Fibroblast of lung (primary cell): ENCODE measurements around the gene RAB40B.

Experiments used
- EZH2 ChIP-seq: IDR thresholded peaks from 2 replicates; pipeline ENCODE4 v1.5.1; 2012; ENCODE audit warnings: low read length, control low read depth, mild to moderate bottlenecking; ENCODE audit errors: missing control alignments
- TF ChIP-seq, protein P1 (sequence below), 2 donors: IDR thresholded peaks in 1 of 2; conservative IDR thresholded peaks in 1 of 2; 1 replicate in 1 of 2; 2 replicates in 1 of 2; pipeline ENCODE4 v1.5.1; 2011 to 2012; ENCODE audit warnings: low read length in 2 of 2, control low read depth in 1 of 2, inconsistent platforms in 1 of 2, low read depth in 1 of 2, mild to moderate bottlenecking in 1 of 2

DNA sequence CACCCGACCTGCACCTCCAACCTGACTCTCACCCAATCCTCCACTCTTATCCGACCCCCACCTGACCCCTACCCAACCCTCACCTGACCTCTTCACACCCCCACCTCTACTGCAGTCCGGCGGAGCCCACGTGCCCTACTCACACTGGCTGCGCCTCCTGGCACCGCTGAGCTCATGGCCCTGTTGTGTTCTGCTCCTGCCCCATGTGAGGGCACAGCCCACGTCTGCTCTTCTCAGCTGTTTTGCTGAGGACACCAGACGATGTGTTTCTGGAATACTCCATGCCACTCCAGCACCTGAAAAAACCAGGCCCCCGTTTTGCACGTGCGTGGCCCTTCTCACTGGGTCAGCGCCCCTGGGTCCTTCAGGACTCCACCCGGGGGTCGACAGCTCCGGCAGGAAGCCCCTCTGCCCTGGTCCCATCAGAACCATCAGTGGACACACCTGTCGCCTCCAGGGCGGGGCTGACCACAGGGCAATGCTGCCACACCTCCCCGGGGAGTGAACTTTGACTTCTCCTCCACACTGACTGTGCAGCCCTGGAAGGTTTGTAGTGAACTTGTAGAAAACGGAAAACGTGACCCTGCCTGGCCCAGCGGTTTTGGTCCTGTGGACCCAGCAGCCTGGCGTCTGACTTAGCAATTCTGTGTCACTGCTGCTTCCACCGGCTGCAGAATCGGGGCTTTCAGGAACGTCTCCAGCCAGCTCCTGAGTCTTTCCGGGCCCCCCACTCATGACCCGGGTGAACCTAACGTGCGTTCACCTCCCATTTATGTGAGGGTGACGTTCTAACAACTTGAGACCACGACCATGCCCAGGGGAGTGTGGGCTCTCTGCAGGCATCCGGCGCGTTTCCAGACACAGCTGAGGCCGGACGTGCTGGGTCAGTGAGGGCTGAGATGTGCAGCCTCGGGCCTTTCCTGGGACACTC is 5.7 kb upstream of the RAB40B start:
- no peak for TF ChIP-seq EZH2
- TF ChIP-seq, protein P1, sequence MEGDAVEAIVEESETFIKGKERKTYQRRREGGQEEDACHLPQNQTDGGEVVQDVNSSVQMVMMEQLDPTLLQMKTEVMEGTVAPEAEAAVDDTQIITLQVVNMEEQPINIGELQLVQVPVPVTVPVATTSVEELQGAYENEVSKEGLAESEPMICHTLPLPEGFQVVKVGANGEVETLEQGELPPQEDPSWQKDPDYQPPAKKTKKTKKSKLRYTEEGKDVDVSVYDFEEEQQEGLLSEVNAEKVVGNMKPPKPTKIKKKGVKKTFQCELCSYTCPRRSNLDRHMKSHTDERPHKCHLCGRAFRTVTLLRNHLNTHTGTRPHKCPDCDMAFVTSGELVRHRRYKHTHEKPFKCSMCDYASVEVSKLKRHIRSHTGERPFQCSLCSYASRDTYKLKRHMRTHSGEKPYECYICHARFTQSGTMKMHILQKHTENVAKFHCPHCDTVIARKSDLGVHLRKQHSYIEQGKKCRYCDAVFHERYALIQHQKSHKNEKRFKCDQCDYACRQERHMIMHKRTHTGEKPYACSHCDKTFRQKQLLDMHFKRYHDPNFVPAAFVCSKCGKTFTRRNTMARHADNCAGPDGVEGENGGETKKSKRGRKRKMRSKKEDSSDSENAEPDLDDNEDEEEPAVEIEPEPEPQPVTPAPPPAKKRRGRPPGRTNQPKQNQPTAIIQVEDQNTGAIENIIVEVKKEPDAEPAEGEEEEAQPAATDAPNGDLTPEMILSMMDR (conservative IDR thresholded peaks at IDR 0.05 in 1 of 2, IDR thresholded peaks at IDR 0.05 in 1 of 2; ENCODE audit: low read depth in 1 of 2, low read length in 2 of 2), result no peak
